NB4 (cell line): ENCODE measurements around the gene DLG2.

ENCODE experiments used
- MYC ChIP-seq: IDR thresholded peaks from 2 replicates; pipeline ENCODE4 v1.6.1; 2011; ENCODE audit warnings: low read depth, low read length
- POLR2A ChIP-seq: IDR thresholded peaks from 2 replicates; pipeline ENCODE4 v1.6.1; 2011; ENCODE audit warnings: mild to moderate bottlenecking; ENCODE audit not compliant: insufficient read length; ENCODE audit errors: extremely low read depth
- TF ChIP-seq, protein P1 (sequence below): IDR thresholded peaks from one replicate; pipeline ENCODE4 v1.5.1; 2012; ENCODE audit warnings: low read depth, low read length
- TF ChIP-seq, protein P2 (sequence below): IDR thresholded peaks from 2 replicates; pipeline ENCODE4 v1.6.1; 2011; ENCODE audit warnings: low read depth, low read length

DNA sequence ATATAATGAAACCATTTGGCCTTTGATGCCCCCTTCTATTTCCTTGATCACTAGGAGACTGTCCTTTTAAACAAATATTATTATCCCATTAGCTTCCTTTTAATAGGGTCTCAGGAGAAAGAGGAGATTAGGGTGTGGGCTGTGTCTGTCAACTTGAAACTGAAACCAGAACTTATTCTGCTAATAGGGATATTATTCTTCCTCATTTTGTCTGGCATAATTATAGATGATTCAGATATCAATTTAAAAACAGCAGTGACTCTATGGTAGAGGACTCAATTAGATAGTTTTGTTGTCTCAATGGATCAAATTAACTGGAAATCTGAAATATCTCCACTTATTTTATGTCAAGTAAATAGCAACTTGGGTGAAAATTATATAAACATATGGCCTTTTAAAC, 1756.1 kb downstream of the DLG2 start:
- TF ChIP-seq, protein P1, sequence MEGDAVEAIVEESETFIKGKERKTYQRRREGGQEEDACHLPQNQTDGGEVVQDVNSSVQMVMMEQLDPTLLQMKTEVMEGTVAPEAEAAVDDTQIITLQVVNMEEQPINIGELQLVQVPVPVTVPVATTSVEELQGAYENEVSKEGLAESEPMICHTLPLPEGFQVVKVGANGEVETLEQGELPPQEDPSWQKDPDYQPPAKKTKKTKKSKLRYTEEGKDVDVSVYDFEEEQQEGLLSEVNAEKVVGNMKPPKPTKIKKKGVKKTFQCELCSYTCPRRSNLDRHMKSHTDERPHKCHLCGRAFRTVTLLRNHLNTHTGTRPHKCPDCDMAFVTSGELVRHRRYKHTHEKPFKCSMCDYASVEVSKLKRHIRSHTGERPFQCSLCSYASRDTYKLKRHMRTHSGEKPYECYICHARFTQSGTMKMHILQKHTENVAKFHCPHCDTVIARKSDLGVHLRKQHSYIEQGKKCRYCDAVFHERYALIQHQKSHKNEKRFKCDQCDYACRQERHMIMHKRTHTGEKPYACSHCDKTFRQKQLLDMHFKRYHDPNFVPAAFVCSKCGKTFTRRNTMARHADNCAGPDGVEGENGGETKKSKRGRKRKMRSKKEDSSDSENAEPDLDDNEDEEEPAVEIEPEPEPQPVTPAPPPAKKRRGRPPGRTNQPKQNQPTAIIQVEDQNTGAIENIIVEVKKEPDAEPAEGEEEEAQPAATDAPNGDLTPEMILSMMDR = no peak
- TF ChIP-seq, protein P2, sequence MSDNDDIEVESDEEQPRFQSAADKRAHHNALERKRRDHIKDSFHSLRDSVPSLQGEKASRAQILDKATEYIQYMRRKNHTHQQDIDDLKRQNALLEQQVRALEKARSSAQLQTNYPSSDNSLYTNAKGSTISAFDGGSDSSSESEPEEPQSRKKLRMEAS = no peak
- no peak for TF ChIP-seq POLR2A
- TF ChIP-seq MYC = no peak
